Peyer's patch (tissue), 4 donors: ENCODE measurements around the gene RNF150.

ENCODE experiments used
- CTCF ChIP-seq, 6 experiments: fragments of 450-650 bp in 4 of 6; fragments of 200-600 bp in 2 of 6; sonication (generic) in 1 of 6; IDR thresholded peaks; one replicate each; pipeline ENCODE4 v1.5.1; 2017 to 2019; ENCODE audit warnings: antibody characterized with exemption in 6 of 6, mild to moderate bottlenecking in 3 of 6, moderate library complexity in 1 of 6
- POLR2A ChIP-seq, 2 donors: fragments of 450-650 bp; IDR thresholded peaks; one replicate each; pipeline ENCODE4 v1.5.1; 2017; ENCODE audit warnings: antibody characterized with exemption in 2 of 2, mild to moderate bottlenecking in 2 of 2, moderate library complexity in 2 of 2

GRCh38 chr4:141090473-141090872 is 42.8 kb downstream of the RNF150 start:
- no peak for TF ChIP-seq CTCF (IDR thresholded peaks at IDR 0.05)
- no peak for TF ChIP-seq POLR2A (IDR thresholded peaks at IDR 0.05)
